ENCODE data around the gene KIZ.

Gene KIZ

GRCh38 chr20:21289651-21290050, 163.8 kb downstream of the KIZ start:
- Histone ChIP-seq H3K27ac (ENCODE audit: low read depth in 2 of 2, low read length in 2 of 2) (no peak overlapping the region), H3K4me1 (ENCODE audit: control insufficient read depth in 2 of 2, insufficient read depth in 2 of 2, low read length in 2 of 2) (no peaks in the 10 kb centered on the region), H3K4me3 (ENCODE audit: low read length in 2 of 2) (no peak overlapping the region), H3K9ac (ENCODE audit: low read depth in 1 of 2, low read length in 2 of 2) (no peak overlapping the region), H3K27me3 (ENCODE audit: control insufficient read depth in 2 of 2, insufficient read depth in 2 of 2, low read length in 2 of 2) (no peaks in the 10 kb centered on the region), H3K9me3 (ENCODE audit: control insufficient read depth in 2 of 2, low read length in 2 of 2) (peaks cover 3% of the 10 kb centered on the region in 2 donors), H3K36me3 (ENCODE audit: control insufficient read depth in 2 of 2, insufficient read depth in 2 of 2, low read length in 2 of 2) (no peaks in the 10 kb centered on the region)

DNA sequence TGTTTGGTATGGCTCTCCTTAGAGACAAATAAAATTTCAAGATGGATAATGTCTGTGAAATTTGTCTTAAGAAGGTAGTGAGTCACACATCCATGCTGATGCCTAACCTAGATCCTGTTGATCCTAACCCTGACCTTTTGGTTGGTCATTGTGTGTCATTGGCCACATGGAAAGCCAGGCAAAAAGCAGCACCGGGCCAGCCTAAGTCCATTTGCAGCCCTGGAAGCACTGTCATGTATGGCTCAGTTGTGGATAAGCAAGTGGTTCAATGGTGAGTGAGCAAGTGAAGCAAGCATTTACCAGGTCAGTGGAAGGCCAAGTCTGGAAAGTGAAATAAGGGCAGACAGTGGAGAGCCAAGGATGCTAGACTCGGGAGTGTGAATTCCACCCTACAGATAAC, 165.1 kb downstream of the KIZ start:
- H3K4me3 ChIP-seq (ENCODE audit: low read length in 2 of 2): no peak overlapping the region
- H3K27ac ChIP-seq (ENCODE audit: low read depth in 2 of 2, low read length in 2 of 2): no peak overlapping the region
- H3K4me1 ChIP-seq (ENCODE audit: control insufficient read depth in 2 of 2, insufficient read depth in 2 of 2, low read length in 2 of 2): no peaks in the 10 kb centered on the region
- H3K9ac ChIP-seq (ENCODE audit: low read depth in 1 of 2, low read length in 2 of 2): no peak overlapping the region
- peaks cover 0 to 2% of the 10 kb centered on the region in 2 donors for H3K9me3 ChIP-seq (ENCODE audit: control insufficient read depth in 2 of 2, low read length in 2 of 2)
- no peaks in the 10 kb centered on the region for H3K36me3 ChIP-seq (ENCODE audit: control insufficient read depth in 2 of 2, insufficient read depth in 2 of 2, low read length in 2 of 2)
- H3K27me3 ChIP-seq (ENCODE audit: control insufficient read depth in 2 of 2, insufficient read depth in 2 of 2, low read length in 2 of 2): no peaks in the 10 kb centered on the region

DNA sequence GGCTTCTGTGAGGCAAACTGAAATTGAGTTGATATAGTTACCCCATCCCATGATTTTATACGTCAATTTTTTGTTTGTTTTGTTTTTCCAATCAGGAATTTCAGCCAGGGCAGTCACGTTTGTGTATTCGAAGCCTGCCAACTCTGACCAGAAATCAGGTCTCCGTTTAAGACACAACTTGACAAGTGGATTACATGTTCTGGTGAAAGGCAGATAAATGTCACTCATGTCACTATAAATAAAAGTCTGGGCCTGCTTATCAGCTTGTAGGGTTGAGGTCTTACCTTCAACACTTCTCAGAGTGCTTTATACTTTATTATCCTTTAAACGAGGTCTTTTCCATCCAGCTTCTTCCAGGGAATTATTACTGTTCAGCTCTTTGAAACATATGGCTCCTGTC, 168.9 kb downstream of the KIZ start:
- peaks cover 0 to 3% of the 10 kb centered on the region in 2 donors for H3K27me3 ChIP-seq (ENCODE audit: control insufficient read depth in 2 of 2, insufficient read depth in 2 of 2, low read length in 2 of 2)
- H3K27ac ChIP-seq (ENCODE audit: low read depth in 2 of 2, low read length in 2 of 2): no peak overlapping the region
- H3K36me3 ChIP-seq (ENCODE audit: control insufficient read depth in 2 of 2, insufficient read depth in 2 of 2, low read length in 2 of 2): no peaks in the 10 kb centered on the region
- no peaks in the 10 kb centered on the region for H3K4me1 ChIP-seq (ENCODE audit: control insufficient read depth in 2 of 2, insufficient read depth in 2 of 2, low read length in 2 of 2)
- no peak overlapping the region for H3K4me3 ChIP-seq (ENCODE audit: low read length in 2 of 2)
- H3K9me3 ChIP-seq (ENCODE audit: control insufficient read depth in 2 of 2, low read length in 2 of 2): no peaks in the 10 kb centered on the region
- no peak overlapping the region for H3K9ac ChIP-seq (ENCODE audit: low read depth in 1 of 2, low read length in 2 of 2)

Data from mucosa of rectum (tissue), 2 donors.